ENCODE measurements around the gene PAQR5. TPM values are rescaled to one million over a fixed set of nuclear protein-coding genes. Genes with fewer than 3 reads are reported as not detected.
A peak's percentile ranks its signal among the peaks of the same experiment; 100 is the strongest.
"Not testable (repeated sequence)": the region's sequence is repeated elsewhere in the genome, so short reads cannot be mapped to it uniquely, and the experiment has no call there.

Gene PAQR5
- 0.51 and 0.91 TPM in 2 replicates for total RNA-seq (2014; rRNA removed; shearing (Covaris generic))

GRCh38 chr15:69298697-69299441 lies at the start of gene PAQR5:
PAQR5 (plus strand) TSS chr15:69298912; CDS start chr15:69360081, 61,169 bp downstream.
- DNase-seq (ENCODE audit: low read depth): peak; percentile 29

- peak; percentile 90 for DNase-seq (ENCODE audit: low read depth)
Observed at GRCh38 chr15:69253156-69253555, 45.6 kb upstream of the PAQR5 start.

GRCh38 chr15:69265347-69265955 lies 33.3 kb upstream of the PAQR5 start:
- no peak for DNase-seq (ENCODE audit: low read depth)

- DNase-seq (ENCODE audit: low read depth): no peak
Observed at GRCh38 chr15:69271217-69271616, 27.5 kb upstream of the PAQR5 start.

- no peak for DNase-seq (ENCODE audit: low read depth)
Observed at GRCh38 chr15:69272139-69272538, 26.6 kb upstream of the PAQR5 start.

- no peak for DNase-seq (ENCODE audit: low read depth)
Observed at GRCh38 chr15:69272891-69273290, 25.8 kb upstream of the PAQR5 start.

GRCh38 chr15:69275074-69275670 lies 23.5 kb upstream of the PAQR5 start:
- no peak for DNase-seq (ENCODE audit: low read depth)

GRCh38 chr15:69275933-69276560 lies 22.7 kb upstream of the PAQR5 start:
- no peak for DNase-seq (ENCODE audit: low read depth)

- DNase-seq (ENCODE audit: low read depth): no peak
Observed at GRCh38 chr15:69277316-69277715, 21.4 kb upstream of the PAQR5 start.

- DNase-seq (ENCODE audit: low read depth): no peak
Observed at GRCh38 chr15:69279636-69280035, 19.1 kb upstream of the PAQR5 start.

- no peak for DNase-seq (ENCODE audit: low read depth)
Observed at GRCh38 chr15:69280783-69281182, 17.9 kb upstream of the PAQR5 start.

- no peak for DNase-seq (ENCODE audit: low read depth)
Observed at GRCh38 chr15:69282104-69282743, 16.5 kb upstream of the PAQR5 start.

GRCh38 chr15:69285834-69286233 lies 12.9 kb upstream of the PAQR5 start:
- no peak for DNase-seq (ENCODE audit: low read depth)

- no peak for DNase-seq (ENCODE audit: low read depth)
Observed at GRCh38 chr15:69288011-69288410, 10.7 kb upstream of the PAQR5 start.

- DNase-seq (ENCODE audit: low read depth): no peak
Observed at GRCh38 chr15:69288531-69289341, 10.0 kb upstream of the PAQR5 start.

- no peak for DNase-seq (ENCODE audit: low read depth)
Observed at GRCh38 chr15:69289342-69290146, 9.2 kb upstream of the PAQR5 start.

GRCh38 chr15:69290346-69291164 lies 8.2 kb upstream of the PAQR5 start:
- DNase-seq (ENCODE audit: low read depth): no peak

GRCh38 chr15:69291651-69292050 lies 7.1 kb upstream of the PAQR5 start:
- not testable (repeated sequence) for DNase-seq (ENCODE audit: low read depth)

GRCh38 chr15:69292826-69293420 lies 5.8 kb upstream of the PAQR5 start:
- no peak for DNase-seq (ENCODE audit: low read depth)
